ENCODE data around the gene CHP1.
"Not testable (repeated sequence)": the region's sequence is repeated elsewhere in the genome, so short reads cannot be mapped to it uniquely, and the experiment has no call there.

CHP1 gene

DNA sequence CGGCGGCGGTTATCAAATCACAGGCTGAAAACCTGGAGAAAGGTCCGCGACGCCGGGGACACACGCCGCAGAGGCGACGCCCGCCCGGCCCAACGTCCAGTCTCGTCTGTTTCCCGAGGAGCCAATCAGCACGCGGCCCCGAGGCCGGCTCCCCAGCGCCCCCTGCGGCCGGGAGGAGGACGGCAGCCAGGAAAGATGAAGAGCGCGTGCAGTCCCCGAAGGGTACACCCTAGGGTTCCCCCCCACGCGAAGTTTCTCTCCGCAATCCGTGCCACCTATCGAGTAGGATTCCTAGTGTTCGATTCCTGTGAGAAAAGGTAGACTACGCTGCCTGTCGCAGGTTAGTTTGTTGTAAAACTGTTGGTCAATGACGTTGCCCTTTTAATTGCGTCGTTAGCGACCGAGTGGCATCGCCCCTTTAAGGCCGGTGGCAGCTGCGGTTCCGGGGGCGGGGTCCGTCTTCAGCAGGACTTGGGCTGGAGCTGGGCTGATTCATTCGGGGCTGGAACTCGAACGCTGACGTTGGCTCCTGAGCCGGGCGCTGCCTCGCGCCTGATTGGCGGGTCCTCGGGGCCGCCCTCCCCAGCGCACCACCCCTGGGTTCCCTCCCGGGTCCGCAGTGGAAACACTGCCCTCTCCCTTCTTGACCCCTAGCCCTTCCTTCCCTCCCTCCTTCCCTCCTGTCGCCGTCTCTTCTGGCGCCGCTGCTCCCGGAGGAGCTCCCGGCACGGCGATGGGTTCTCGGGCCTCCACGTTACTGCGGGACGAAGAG is at the start of gene CHP1, which contains the start of gene EXD1:
TSS of gene CHP1 (plus strand) at position 619 of the 772 bp plus-strand sequence. CDS start at position 734, 115 bp downstream.
TSS of gene EXD1 (minus strand) at position 108 of the 772 bp plus-strand sequence. CDS start 4,182 bp downstream, outside the sequence.
- peak; percentile 94 for DNase-seq

DNA sequence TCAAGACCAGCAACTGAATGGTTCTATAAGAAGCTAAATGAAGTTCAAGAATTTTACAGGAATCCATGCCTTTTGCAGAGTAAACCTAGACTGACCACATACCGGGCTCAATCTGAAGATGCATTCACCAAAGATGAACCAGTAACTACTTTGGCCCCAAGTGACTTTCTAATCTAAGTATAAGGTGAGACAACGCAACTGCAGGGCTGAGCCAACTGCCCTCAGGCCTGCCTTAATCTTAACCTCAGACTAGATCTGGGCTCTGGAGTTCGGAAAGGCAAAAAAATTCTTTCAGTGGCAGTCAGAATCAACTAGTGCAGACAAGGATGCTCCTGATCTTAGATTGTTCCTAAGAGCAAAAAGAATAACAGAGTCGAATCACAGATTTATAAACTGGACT is 48.8 kb upstream of the CHP1 start:
- no peak for DNase-seq

- DNase-seq: no peak
Observed at GRCh38 chr15:41183581-41183980, 47.5 kb upstream of the CHP1 start.

DNA sequence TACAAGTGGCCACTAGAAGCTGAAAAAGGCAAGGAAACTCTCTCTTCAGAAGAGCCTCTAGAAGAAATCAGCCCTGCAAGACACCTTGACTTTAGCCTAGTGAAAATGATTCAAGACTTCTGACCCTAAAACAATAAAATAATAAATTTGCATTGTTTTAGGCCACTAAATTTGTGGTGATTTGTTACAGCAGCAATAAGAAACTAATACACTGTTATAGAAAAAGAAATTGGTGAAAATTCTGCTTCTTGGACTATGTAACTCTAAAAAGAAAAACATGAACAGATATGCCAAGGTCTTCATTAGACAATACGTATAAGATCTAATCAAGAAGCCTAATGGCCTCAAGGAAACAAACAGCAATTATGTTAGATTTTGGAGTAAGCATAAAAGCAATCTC is 36.6 kb upstream of the CHP1 start:
- no peak for DNase-seq

DNA sequence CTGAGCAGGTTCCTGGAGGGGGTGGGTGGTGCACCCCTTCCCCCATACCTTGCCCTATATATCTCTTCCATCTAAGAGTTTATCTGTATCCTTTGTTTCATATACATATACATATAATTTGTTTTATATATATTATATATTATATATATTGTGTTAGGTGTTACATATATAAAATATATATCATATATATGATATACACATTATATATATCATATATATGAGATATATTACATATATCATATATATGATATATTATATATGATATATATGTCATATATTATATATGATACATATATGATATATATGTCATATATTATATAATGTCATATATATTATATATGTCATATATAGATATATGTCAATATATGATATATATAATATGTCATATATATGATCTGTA is 31.6 kb upstream of the CHP1 start:
- DNase-seq: no peak

DNA sequence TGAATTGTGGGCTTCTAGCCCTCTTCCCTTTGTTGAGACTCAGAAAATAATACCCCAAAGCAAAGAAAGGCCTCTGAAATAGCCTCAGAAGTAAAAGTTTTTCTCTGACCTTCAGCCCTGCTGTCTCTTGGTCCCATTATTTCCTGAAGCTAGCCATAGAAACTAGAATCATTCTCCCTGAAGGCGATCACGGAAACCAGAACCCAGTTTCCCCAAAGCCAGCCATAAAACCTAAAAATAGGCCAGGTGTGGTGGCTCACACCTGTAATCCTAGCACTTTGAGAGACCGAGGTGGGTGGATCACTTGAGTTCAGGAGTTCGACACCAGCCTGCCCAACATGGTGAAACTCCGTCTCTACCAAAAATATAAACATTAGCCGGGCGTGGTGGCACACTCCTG is 27.7 kb upstream of the CHP1 start:
- no peak for DNase-seq

DNA sequence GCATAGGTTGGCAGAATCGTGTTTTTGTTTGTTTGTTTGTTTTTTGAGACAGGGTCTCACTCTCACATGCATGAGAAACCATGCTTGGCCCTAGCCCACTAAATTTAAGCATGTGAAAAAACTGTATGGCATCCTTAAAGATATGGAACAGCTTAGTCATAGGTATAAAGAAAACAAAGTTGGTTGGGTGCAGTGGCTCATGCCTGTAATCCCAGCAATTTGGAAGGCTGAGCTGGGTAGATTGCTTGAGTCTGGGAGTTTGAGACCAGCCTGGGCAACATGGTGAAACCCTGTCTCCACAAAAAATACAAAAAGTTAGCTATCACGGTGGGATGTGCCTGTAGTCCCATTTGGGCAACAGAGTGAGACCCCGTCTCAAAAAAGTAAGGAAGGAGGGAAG is 25.8 kb upstream of the CHP1 start:
- DNase-seq: no peak

DNA sequence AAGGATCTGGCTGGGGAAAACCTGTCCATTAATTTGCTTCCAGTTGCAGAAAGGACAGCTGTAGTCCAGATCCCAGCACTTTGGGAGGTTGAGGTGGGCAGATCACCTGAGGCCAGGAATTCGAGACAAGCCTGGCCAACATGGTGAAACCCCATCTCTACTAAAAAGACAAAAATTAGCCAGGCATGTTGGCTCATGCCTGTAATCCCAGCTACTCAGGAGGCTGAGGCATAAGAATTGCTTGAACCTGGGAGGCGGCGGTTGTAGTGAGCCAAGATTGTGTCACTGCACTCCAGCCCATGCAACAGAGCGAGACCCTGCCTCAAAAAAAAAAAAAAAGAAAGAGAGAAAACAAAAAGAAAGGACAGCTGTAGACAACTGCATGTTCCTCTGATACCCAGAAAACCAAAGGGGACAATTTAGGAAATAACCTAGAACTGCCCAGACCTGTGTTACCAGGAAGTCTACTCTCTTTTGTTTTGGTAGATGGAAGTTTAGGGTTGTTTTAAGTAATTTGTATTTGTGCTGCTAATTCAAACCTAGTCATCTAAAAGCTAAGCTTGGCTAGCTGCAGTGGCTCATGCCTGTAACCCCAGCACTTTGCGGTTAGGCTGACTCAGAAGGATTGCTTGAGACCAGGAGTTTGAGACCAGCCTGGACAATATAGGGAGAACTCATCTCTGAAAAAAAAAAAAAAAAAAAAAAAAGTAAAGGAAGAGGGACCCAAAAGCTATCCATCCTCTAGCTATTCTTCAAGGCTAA is 23.2 kb upstream of the CHP1 start:
- DNase-seq: peak; percentile 8

DNA sequence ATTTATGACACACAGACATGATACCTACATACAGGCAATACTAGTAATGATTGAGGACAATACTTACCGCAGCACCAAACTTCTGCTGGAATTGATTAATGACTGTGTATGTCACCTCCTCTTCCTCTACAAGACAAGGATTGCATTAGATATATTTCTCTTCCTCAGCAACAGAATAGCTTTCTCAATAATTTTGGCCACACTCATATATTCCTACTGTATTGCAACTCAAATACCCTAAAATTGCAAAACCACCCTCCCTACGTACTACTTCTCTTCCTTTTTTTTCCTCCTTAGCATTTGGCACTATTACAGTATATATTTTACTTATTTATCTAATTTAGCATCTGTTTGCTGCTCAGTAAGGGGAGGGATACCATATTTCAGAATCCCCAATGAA is 15.4 kb upstream of the CHP1 start:
- no peak for DNase-seq

- DNase-seq: no peak
Observed at GRCh38 chr15:41218851-41219250, 12.2 kb upstream of the CHP1 start.

- no peak for DNase-seq
Observed at GRCh38 chr15:41219381-41219780, 11.7 kb upstream of the CHP1 start.

GRCh38 chr15:41230345-41230649 is 771 bp upstream of the CHP1 start:
- no peak for DNase-seq

GRCh38 chr15:41231422-41232226 is 556 bp downstream of the CHP1 start:
- no peak for DNase-seq

DNA sequence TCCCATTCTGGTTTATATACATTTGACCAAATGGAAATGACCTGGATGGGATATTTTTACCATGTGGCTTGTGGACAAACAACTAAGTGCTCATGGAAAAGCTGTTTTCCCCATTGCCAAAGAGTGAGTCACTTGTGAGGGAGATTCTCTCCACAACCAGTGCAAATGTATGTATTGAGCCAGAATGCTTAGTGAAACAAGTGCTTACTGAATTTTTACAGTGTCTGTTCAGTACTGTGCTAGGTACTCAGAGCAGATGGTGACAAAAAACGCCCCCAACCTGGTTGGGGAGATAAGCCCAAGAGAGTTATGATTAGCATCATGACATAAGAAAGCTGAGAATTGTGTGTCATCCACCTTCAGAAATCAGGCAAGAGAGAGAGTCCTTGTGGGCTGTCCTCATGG is 2.3 kb downstream of the CHP1 start:
- no peak for DNase-seq

DNA sequence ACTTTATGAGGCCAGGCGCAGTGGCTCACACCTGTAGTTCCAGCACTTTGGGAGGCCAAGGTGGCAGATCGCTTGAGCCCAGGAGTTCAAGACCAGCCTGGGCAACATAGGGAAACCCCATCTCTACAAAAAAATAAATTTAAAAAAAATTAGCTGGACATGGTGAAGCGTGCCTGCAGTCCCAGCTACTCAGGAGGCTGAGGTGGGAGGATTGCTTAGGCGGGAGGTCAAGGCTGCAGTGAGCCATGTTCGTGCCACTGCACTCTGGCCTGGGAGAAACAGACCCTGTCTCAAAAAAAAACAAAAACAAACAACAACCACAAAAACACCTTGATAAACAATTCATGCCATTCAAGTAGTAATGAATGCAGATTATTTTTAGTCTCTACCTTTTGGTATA is 4.2 kb downstream of the CHP1 start:
- DNase-seq: not testable (repeated sequence)

DNA sequence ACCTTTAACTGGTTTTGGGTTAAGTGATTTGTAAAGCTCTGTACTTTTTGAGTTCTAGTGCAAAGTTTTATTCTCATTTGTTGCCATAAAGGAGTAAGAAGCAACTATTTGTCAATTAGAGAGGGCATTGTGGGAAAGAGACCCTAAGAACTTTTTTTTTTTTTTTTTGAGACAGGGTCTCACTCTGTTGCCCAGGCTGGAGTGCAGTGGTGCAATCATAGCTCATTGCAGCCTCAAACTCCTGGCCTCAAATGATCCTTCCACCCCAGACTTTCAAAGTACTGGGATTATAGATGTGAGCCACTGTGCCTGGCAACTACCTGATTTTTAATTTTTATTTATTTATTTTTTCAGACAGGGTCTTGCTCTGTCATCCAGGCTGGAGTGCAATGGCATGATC is 4.9 kb downstream of the CHP1 start:
- no peak for DNase-seq

GRCh38 chr15:41238100-41238499 is 7.0 kb downstream of the CHP1 start:
- DNase-seq: no peak

- DNase-seq: no peak
Observed at GRCh38 chr15:41241221-41241964, 10.3 kb downstream of the CHP1 start.

- DNase-seq: not testable (repeated sequence)
Observed at GRCh38 chr15:41250745-41251144, 19.7 kb downstream of the CHP1 start.

- no peak for DNase-seq
Observed at GRCh38 chr15:41251411-41251810, 20.3 kb downstream of the CHP1 start.

- no peak for DNase-seq
Observed at GRCh38 chr15:41254560-41254959, 23.5 kb downstream of the CHP1 start.

- DNase-seq: no peak
Observed at GRCh38 chr15:41256103-41256502, 25.0 kb downstream of the CHP1 start.

- DNase-seq: no peak
Observed at GRCh38 chr15:41256577-41257038, 25.5 kb downstream of the CHP1 start.

Measured in RPMI8226 (cell line).